GM18861 (cell line): ENCODE measurements around the gene GRHPR.
"Not testable (repeated sequence)": the region's sequence is repeated elsewhere in the genome, so short reads cannot be mapped to it uniquely, and the experiment has no call there.

Source experiments
- ATAC-seq: cut with Tn5 transposase; IDR thresholded peaks from one replicate; pipeline ENCODE4 v1.9.1; 2021; ENCODE audit not compliant: unreplicated experiment

The GRHPR gene

DNA sequence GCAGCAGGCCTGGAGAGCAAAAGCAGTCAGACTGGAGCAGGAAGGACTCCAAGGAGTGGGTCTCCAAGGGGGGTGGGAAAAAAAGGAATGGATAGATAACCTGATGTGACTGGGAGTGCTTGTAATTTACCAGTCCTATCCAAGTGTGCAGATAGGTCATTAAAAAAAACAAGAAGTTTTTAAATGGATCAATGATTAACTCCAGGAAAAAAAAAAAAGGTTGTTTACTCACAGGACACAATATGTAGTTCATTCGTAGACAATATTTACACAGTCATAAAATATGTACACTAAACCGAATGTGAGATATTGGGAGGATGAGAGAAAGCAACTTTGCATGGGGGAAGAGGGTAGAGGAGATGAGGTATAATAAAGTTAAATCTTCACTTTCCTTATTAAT, 22.4 kb downstream of the GRHPR start:
- ATAC-seq: no peak

DNA sequence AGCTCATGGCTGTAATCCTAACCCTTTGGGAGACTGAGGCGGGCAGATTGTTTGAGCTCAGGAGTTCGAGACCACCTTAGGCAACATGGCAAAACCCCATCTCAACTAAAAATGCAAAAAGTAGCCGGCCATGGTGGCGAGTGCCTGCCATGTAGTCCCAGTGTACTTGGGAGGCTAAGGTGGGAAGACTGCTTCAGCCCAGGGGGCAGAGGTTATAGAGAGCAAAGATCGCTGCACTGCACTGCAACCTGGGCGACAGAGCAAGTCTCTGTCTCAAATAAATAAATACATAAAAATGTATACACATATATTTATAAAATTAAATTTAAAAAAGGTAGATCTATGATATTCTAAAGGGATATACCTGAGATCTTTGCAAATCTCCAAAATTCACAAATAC, 23.3 kb downstream of the GRHPR start:
- no peak for ATAC-seq

DNA sequence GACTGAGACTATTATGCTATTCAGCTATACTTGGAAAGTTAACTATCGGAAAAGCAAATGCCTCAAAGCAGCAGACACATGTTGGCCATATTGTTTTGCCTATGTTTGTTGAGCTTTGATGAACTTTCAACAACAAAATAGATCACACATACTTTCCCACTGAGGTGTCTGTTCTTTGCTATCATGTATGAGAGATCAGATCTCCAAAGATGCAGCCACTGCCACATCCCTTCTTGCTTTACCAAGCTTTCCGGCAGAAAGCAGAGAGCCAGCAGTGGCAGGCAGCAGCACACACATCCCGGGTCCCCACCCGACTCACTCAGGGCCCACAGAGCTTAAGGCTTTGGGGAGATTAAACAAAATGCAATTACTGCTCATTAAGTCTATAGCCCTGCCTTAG, 23.9 kb downstream of the GRHPR start:
- no peak for ATAC-seq

DNA sequence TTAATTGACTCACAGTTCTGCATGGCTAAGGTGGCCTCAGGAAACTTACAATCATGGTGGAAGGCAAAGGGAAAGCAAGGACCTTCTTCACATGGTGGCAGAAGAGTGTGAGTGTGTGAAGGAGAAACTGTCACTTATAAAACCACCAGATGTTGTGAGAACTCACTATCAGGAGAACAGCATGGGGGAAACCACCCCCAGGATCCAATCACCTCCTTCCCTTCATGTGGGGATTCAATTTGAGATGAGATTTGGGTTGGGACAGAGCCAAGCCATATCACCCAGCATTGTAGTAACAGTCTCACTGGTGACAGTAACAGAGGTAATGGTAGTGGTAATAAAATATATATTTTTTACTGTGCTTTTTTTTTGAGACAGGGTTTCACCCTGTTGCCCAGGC, 24.6 kb downstream of the GRHPR start:
- no peak for ATAC-seq

DNA sequence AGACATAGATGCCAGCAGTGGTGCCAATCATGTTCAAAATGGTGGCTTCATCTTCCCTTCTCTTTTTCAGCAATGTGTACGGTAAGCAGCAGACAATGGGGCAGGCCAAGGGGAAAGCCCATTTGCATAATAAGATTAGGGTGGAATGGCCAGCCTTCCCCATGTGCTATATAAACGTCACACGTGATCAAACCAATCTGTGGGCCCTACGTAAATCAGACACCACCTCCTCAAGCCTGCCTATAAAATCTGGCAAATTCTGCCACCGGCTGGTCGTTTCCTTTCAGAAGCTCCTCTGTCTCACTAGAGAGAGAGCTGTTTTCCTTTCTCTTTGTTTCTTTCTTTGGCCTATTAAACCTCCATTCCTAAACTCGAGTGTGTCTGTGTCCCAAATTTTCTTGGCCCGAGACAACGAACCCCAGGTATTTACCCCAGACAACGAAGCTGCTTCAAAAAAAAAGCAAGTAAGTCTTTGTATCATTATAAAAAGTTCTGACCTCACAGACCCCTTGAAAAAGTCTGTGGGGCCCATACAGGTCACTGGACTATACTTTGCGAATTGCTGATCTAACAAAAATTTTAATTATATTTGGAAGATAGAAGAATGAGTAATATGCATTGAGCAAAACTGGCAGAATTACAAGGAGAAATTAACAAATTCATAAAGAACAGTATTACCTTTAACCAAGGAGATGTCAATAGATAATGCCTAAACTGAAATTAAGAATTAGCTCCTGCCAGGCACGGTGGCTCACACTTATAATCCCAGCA, 27.6 kb downstream of the GRHPR start:
- no peak for ATAC-seq

DNA sequence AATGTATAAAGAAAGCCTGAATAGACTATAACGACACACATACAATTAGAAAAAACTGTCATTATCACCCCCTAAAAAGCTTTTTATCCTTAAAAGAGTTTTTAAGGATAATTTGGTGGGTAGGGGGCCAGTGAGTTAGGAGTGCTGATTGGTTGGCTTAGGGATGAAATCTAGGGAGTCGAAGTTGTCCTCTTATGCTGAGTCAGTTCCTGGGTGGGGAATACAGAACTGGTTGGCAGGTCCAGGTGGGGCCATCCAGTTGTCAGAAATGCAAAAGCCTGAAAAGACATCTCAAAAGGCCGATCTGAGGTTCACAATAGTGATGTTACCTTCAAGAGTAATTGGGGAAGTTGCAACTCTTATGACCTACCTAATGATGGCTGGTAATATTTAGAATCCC, 29.1 kb downstream of the GRHPR start:
- no peak for ATAC-seq

DNA sequence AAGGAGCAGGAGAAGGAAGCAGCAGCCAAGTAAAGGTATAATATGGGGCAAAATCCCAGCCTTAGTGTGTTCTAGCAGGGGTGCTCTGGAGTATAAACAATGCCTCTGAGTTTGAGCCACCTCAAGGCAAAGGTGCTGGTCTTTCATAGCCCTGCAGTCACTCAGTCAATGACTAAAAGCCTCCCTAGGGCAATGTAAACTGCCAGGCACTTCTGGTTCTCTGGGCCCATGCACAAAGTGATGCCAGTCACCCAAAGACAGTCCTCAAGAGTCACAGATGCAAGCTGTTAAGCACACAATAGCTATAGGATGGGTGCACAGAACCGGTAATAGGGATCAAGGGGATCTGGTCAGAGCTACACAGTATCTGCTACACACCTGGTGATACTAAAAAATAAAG, 30.1 kb downstream of the GRHPR start:
- no peak for ATAC-seq

DNA sequence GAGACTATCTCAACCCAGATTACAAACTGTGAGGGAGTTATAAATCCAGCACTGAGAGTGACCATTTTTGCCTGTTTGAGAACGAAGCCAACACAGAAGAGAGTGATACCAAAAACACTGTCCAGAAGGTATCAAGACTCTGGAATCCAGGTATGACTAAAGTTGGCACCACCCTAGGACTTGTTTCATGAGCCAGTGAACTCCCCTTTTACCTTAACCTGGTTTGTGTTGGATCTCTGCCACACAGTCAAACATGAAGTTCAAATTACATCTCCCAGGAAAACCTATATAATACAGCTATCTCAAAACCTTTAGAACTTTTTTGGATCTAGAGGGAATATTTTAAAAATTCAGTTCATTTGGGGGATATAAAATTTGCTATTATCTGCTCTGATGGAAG, 31.3 kb downstream of the GRHPR start:
- ATAC-seq: no peak

DNA sequence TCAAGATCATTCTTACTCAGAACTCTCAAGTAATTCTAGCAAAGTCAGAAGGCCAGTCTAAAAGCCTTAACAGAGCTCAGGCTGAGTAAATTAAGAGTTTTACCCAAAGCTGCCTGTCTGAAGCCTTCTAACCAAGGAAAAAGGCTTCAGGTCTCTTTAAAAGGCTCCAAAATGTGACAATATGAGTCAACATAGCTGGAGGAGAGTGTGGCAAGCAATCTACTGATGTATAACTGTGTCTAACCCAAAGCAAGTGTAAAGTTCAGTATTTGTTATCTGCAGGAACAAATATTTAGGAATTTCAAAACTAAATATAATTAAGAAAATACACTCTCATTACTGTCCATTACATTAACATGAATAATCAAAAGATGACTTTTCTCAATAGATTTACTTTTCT, 31.7 kb downstream of the GRHPR start:
- no peak for ATAC-seq

DNA sequence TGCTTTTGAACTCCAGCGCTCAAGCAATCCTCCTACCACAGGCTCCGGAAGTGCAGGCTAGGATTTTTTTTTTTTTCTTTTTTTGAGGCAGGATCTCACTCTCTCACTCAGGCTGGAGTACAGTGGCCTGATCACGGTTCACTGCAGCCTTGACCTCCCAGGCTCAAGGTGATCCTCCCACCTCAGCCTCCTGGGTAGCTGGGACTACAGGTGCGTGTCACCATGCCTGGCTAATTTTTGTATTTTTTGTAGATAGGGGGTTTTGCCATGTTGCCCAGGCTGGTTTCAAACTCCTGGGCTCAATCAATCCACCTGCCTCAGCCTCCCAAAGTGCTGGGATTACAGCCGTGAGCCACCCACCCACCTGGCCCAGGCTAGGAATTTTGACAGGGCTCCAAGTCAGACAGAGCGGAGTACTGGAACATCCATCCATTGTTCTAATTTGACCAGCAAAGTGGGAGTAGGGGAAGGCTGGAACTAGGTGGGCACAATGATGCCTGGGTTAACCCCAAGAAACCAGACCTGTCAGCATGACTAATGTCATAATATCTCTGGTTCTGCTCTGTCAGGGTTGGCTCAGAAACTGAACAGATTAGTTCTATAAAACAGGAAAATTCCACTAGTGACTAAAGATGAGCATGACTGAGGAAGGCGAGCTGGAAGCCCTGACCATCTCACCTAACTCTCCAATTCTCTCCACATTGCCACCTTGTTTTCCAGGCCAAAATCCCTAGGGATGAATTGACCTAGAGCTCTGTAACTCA, 33.6 kb downstream of the GRHPR start:
- ATAC-seq: no peak

DNA sequence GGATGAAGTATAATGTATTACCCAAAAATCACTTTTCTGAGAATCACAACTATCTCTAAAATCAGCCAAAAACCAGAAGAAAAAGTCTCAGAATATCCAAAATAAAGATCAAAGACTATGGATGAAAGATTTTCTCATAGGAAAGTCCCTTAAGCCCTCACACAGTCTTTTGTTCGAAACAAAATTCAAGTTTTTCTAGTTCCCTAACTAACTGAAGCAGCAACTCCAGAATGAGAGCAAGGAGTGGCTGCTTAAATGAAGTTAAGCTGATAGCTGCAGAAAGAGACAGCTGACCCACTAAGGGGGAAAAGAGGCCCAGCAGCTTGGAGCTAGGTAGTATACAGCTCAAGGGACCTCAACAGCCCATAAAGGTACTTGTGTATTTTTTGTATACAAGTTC, 34.3 kb downstream of the GRHPR start:
- ATAC-seq: no peak

DNA sequence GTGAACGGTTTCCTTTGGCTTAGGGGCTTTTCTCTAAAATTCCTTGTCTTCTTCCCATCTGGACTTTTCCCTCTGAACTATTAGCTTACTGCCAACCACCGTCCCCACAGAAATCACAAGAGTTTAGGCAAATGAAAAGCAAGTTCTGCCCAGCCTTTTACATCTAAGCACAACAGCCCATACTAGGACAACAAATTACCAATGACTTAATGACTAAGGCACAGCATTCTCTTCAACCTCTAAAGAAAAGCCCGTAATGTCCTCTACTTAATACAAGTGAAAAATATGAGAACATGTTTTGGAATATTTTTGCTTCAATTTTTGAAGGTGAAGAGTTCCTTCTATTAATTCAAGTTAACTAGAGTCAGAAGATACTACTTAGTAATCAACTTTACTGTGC, 41.5 kb downstream of the GRHPR start:
- no peak for ATAC-seq

DNA sequence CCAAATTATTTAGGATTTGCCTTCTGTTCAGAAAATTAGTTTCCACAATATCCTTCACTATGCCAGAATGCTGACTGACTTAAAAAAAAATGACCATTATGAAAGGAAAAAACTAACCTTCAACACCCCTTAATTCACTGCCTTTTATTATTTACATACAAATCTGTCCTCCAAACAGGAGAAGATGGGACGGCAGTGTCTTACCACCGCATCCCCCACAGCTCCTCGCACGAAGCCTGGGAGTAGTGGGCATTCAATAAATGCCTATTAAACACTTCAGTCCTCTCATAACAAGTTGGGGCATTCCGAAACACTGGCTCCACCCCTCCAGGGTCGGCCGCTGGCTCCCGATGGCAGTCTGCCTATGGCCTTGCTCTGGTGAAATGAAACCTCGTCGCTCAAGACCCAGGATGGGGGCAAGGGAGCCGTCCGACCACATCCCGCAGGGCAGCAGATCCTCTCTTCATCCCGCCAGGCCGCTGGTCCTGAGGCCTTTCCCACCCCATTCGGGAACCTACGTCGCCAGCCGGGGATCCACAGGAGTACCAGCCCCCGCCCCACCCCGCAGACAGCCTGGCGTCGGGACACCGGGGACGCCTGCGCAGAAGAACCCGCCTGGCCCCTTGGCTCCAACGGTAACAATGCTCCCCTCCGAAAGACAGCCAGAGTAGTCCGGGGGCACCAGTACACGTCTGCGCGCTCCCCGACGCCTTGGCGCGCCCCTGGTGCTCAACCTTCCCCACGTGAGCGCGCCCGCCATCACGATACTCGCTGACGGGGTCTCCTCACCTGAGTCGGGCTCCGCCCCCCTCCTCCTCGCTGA, 42.1 kb downstream of the GRHPR start:
- peak; percentile 11 for ATAC-seq

DNA sequence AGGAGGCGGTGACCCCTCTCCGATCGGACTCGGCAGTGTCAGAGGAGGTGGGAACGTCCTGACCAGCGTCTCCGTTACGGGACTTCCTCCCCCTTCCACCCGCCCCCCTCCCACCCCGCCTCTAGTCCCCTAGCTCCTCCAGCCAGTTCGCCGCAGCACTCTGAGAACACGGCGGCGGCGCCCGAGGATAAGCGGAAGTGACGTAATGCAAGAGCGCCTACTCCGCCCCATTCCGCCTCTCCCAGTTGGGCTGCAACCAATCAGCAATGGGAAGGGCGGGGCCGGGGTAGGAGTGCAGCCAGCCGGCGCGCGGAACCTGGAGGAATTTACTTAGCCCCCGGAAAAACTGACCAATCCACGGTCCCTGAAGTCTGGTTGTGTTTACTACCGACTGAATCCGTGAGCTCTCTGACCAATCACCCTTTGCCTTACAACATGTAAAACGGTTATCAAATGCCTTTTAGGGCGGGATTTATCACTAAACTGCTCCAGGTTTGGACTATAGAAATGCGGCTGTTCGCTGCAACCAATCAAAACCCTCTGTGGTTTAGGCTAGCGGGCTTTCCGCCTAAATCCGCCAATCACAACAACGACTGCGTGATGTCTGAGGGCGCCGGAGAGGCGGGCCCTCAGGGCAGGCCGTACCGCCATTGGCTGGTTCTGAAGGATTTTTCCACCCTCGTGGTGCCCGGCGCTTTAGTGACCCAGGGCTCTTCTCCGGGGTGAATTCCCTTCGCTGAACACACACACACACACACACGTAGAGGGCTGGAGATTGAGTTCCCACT, 42.9 kb downstream of the GRHPR start, which contains the start of gene ZBTB5:
TSS of gene ZBTB5 (minus strand) at position 202 of the 788 bp plus-strand sequence. CDS start 22,899 bp downstream, outside the sequence.
- ATAC-seq: peak; percentile 77

DNA sequence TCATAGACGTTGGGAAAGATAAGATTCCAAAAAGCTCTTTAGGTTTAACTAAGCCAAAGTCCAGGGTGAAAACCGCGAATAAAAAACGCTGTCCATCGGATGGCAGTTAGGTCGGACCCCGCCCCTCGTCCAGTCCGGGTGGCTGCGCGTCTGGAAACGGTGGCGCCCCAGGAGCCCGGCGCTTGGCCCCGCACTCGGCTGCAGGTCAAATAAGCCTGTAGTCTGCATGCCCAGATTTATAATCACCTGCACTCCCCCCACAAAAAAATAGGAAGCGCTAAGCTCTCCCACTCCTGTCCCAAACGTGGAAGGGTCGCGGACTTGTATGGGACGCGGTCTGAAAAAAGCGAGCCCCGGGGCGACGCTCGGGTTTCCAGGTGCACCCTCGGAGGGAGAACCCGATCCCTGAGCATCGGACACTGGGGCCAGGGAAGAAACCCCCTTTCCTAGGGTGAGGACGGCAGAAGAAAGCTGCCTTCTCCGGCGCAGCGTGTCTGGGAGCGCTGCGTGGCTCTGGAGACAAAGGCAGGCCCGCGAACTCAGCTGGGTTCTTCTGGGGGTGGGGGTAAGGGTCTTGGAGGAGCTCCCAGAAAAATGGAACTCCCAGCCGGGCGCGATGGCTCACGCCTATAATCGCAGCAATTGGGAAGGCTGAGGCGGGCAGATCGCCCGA, 43.7 kb downstream of the GRHPR start:
- no peak for ATAC-seq

DNA sequence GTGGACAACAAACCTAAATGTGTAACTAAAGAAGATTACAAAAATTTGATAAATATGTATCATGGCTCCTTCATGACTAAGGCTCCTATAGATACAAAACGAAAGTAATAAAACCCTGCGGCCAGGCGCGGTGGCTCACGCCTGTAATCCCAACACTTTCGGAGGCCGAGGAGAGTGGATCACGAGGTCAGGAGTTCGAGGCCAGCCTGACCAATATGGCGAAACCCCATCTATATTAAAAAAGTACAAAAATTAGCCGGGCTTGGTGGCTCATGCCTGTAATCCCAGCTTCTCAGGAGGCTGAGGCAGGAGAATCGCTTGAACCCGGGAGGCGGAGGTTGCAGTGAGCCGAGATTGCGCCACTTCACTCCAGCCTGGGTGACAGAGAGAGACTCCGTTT, 45.0 kb downstream of the GRHPR start:
- not testable (repeated sequence) for ATAC-seq

DNA sequence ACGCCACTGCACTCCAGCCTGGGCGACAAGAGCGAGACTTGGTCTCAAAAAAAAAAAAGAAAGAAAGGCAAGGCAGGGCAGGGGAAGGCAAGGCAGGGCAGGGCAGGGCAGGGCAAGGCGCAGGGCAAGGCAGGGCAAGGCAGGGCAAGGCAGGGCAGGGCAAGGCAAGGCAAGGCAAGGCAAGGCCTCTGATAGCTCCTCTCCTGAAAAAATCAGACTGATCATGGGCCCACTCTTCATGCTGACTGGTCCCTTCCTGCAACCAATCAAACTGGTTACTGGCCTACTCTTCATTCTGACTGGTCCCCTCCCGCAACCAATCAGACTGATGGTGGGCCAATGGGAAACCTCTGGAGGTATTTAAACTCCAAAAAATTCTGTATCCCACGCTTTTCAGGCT, 46.1 kb downstream of the GRHPR start:
- no peak for ATAC-seq

DNA sequence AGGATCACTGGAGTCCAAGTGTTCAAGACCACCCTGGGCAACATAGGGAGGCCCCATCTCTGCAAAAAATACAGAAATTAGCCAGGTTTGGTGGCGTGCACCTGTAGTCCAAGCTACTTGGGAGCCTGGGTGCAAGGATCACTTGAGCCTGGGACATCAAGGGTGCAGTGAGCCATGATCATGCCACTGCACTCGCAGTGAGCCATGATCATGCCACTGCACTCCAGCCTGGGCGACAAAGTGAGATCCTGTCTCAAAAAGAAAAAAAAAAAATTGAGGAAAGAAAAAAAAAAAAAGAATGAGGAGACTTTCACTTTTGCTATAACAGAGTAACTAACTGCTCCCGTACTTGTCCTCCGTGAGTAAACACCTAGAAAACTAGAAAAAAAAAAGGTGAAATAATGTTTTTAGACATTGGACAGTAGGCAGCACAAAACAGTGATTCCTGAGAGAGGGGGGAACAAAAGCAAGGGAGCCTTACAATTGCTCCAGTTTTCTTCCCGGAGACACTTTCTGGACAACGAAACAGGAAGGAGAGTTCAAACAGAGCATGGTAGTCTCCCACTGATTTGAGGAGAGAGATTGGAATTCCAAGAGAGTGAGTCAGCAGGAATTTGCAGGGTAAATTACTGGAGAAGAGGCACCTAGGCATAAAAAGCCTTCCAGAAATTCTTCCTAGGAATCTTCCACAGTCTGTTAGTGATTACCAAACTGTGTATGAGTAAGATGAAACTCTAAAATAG, 49.6 kb downstream of the GRHPR start:
- no peak for ATAC-seq

DNA sequence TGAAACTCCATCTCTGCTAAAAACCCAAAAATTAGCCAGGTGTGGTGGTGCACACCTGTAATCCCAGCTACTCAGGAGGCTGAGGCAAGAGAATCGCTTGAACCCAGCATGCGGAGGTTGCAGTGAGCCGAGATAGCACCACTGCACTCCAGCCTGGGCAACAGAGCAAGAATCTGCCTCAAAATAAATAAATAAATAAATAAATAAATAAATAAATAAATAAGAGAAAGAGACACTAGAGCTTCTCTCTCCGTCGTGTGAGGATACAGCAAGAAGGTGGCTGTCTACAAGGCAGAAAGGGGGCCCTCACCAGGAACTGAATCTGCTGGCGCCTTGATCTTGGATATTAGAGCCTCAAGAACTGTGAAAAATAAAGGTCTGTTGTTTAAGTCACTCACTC, 51.5 kb downstream of the GRHPR start:
- ATAC-seq: not testable (repeated sequence)

DNA sequence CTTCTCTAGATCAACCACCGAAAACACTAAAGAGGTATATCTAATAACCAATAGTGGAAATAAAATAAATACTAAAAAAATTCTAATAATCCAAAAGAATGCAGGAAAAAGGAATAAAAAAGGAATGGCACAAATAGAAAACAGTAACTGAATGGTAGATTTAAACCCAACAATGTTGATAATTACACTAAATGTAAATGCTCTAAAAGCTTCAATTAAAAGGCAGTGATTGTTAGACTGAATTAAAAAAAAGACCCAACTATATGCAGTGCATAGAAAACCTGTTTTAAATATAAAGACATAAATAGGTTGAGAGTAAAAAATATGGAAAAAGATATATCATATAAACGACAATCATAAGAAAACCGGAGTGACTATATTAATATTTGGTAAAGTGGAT, 51.9 kb downstream of the GRHPR start:
- ATAC-seq: no peak
